IPS-18a (cell line): ENCODE measurements around the gene GATAD2A.

Experiments
- H3K27ac ChIP-seq: one replicate; pipeline ENCODE4 v1.5.1; 2013; ENCODE audit warnings: low read length
- H3K27me3 ChIP-seq: one replicate; pipeline ENCODE4 v1.6.1; 2013; ENCODE audit warnings: mild to moderate bottlenecking, low read length; ENCODE audit not compliant: control insufficient read depth, insufficient read depth
- H3K36me3 ChIP-seq: one replicate; pipeline ENCODE4 v1.6.1; 2013; ENCODE audit warnings: low read depth, low read length; ENCODE audit not compliant: control insufficient read depth
- H3K4me1 ChIP-seq: one replicate; pipeline ENCODE4 v1.6.1; 2013; ENCODE audit warnings: low read depth, low read length; ENCODE audit not compliant: control insufficient read depth
- H3K4me3 ChIP-seq: one replicate; pipeline ENCODE4 v1.5.1; 2013; ENCODE audit warnings: low read length
- H3K9ac ChIP-seq: one replicate; pipeline ENCODE4 v1.6.1; 2013; ENCODE audit warnings: mild to moderate bottlenecking, low read length, moderate library complexity
- H3K9me3 ChIP-seq: one replicate; pipeline ENCODE4 v1.6.1; 2013; ENCODE audit warnings: low read depth, low read length; ENCODE audit not compliant: control insufficient read depth

GATAD2A gene, protein sequence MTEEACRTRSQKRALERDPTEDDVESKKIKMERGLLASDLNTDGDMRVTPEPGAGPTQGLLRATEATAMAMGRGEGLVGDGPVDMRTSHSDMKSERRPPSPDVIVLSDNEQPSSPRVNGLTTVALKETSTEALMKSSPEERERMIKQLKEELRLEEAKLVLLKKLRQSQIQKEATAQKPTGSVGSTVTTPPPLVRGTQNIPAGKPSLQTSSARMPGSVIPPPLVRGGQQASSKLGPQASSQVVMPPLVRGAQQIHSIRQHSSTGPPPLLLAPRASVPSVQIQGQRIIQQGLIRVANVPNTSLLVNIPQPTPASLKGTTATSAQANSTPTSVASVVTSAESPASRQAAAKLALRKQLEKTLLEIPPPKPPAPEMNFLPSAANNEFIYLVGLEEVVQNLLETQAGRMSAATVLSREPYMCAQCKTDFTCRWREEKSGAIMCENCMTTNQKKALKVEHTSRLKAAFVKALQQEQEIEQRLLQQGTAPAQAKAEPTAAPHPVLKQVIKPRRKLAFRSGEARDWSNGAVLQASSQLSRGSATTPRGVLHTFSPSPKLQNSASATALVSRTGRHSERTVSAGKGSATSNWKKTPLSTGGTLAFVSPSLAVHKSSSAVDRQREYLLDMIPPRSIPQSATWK

GRCh38 chr19:19404879-19405860 is at the start of gene GATAD2A:
Gene GATAD2A, plus strand, starts transcription at chr19:19405675. Its CDS starts 59,671 bp downstream, at chr19:19465346.
- H3K27me3 ChIP-seq, result peaks cover 9% of the 10 kb centered on the region
- H3K36me3 ChIP-seq, result no peaks in the 10 kb centered on the region
- peaks cover 35% of the 10 kb centered on the region for H3K4me1 ChIP-seq
- peak within 1 kb of the TSS; percentile 83 for H3K4me3 ChIP-seq
- H3K9me3 ChIP-seq, result no peaks in the 10 kb centered on the region
- peak within 1 kb of the TSS; percentile 82 for H3K9ac ChIP-seq
- H3K27ac ChIP-seq, result no peak within 1 kb of the TSS

- H3K36me3 ChIP-seq, result peaks cover 48% of the 10 kb centered on the region
Observed at GRCh38 chr19:19356500-19356899, 49.0 kb upstream of the GATAD2A start.

GRCh38 chr19:19356901-19357566 is 48.4 kb upstream of the GATAD2A start:
- Histone ChIP-seq H3K36me3 (peaks cover 45% of the 10 kb centered on the region), H3K9ac (no peak overlapping the region)

More at GRCh38 chr19:19356500-19356899, 49.0 kb upstream of the GATAD2A start:
- Histone ChIP-seq H3K27me3 (no peaks in the 10 kb centered on the region), H3K9ac (no peak overlapping the region), H3K9me3 (no peaks in the 10 kb centered on the region), H3K4me1 (no peaks in the 10 kb centered on the region), H3K27ac (no peak overlapping the region), H3K4me3 (no peak overlapping the region)

DNA sequence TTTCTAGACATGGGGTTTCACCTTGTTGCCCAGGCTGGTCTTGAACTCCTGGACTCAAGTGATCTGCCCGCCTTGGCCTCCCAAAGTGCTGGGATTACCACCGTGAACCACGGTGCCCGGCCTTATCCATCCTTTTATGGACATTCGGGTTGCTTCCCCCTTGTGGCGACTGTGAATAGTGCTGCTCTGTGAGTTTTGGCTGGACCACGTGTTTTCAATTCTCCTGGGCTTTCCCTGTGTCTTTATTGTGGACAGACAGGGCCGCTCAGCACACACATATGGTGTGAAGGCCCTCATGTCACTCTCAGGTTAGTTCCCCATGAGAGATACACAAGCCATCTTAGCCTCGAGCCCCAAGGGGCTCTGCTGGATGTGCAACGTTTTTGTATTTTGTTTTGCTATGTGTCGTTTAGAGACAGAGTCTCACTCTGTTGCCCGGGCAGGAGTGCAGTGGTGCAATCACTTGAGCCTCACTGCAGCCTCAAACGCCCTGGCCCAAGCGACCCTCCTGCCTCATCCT is 44.3 kb upstream of the GATAD2A start:
- H3K27ac ChIP-seq, result no peak overlapping the region
- H3K4me3 ChIP-seq, result no peak overlapping the region
- no peaks in the 10 kb centered on the region for H3K4me1 ChIP-seq
- H3K9ac ChIP-seq, result no peak overlapping the region
- peaks cover 9% of the 10 kb centered on the region for H3K36me3 ChIP-seq
- no peaks in the 10 kb centered on the region for H3K9me3 ChIP-seq
- no peaks in the 10 kb centered on the region for H3K27me3 ChIP-seq

More at GRCh38 chr19:19356901-19357566, 48.4 kb upstream of the GATAD2A start:
- Histone ChIP-seq H3K4me1 (no peaks in the 10 kb centered on the region), H3K27me3 (no peaks in the 10 kb centered on the region), H3K27ac (no peak overlapping the region), H3K9me3 (no peaks in the 10 kb centered on the region), H3K4me3 (no peak overlapping the region)

- H3K27ac ChIP-seq, result no peak overlapping the region
- H3K36me3 ChIP-seq, result peaks cover 5% of the 10 kb centered on the region
- peaks cover 4% of the 10 kb centered on the region for H3K4me1 ChIP-seq
- no peak overlapping the region for H3K4me3 ChIP-seq
- no peaks in the 10 kb centered on the region for H3K9me3 ChIP-seq
- no peak overlapping the region for H3K9ac ChIP-seq
- H3K27me3 ChIP-seq, result no peaks in the 10 kb centered on the region
Observed at GRCh38 chr19:19362075-19362474, 43.4 kb upstream of the GATAD2A start.

DNA sequence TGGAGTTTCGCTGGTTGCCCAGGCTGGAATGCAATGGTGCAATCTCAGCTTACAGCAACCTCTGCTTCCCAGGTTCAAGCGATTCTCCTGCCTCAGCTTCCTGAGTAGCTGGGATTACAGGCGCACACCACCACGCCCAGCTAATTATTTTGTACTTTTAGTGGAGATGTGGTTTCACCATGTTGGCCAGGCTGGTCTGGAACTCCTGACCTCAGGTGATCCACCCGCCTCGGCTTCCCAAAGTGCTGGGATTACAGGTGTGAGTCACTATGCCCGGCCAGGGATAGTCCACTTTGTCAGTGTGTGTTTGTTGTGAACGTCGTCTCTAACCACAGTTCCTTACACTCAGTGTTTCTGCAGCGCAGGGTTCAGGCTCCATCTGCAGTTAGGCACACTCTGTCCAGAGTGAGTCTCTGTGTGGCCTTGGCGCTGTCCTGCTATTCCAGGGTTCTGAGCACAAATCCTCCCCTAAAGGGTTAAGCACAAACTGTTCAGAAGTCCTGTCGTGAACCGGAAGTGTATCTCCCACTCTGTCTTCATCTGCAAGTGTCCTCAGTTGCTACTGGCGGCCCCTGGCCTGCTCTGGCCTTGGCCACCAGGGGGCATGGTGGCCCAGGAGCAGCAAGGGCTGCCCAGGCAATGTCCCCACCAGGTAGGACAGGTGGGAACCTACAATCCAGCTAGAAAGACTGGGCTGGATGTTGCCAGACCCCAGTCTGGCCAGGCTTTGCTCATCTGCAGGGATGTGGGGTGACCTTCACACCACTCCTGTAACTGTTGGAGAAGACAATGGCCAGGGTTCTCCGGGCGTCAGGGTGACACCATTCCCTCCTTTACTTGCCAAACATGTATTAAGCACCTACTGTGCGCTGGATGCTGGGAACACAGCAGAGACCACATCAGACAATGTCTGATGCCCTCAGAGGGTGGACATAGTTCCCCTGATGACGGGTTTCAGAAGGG is 38.8 kb upstream of the GATAD2A start:
- Histone ChIP-seq H3K4me3 (no peak overlapping the region), H3K9ac (no peak overlapping the region), H3K27ac (no peak overlapping the region), H3K9me3 (no peaks in the 10 kb centered on the region), H3K27me3 (no peaks in the 10 kb centered on the region), H3K36me3 (no peaks in the 10 kb centered on the region), H3K4me1 (peaks cover 4% of the 10 kb centered on the region)

GRCh38 chr19:19368087-19368486 is 37.4 kb upstream of the GATAD2A start:
- Histone ChIP-seq H3K4me3 (no peak overlapping the region), H3K4me1 (peaks cover 4% of the 10 kb centered on the region), H3K27ac (no peak overlapping the region)

GRCh38 chr19:19371059-19371458 is 34.4 kb upstream of the GATAD2A start:
- Histone ChIP-seq H3K27me3 (no peaks in the 10 kb centered on the region), H3K4me1 (peaks cover 4% of the 10 kb centered on the region), H3K9me3 (no peaks in the 10 kb centered on the region), H3K27ac (no peak overlapping the region), H3K9ac (no peak overlapping the region), H3K36me3 (no peaks in the 10 kb centered on the region), H3K4me3 (no peak overlapping the region)

More at GRCh38 chr19:19368087-19368486, 37.4 kb upstream of the GATAD2A start:
- no peaks in the 10 kb centered on the region for H3K9me3 ChIP-seq
- no peaks in the 10 kb centered on the region for H3K36me3 ChIP-seq
- H3K9ac ChIP-seq, result no peak overlapping the region
- H3K27me3 ChIP-seq, result no peaks in the 10 kb centered on the region

- Histone ChIP-seq H3K9me3 (no peaks in the 10 kb centered on the region), H3K27me3 (no peaks in the 10 kb centered on the region), H3K4me1 (peaks cover 6% of the 10 kb centered on the region), H3K36me3 (no peaks in the 10 kb centered on the region), H3K4me3 (no peak overlapping the region), H3K9ac (no peak overlapping the region), H3K27ac (no peak overlapping the region)
Observed at GRCh38 chr19:19372656-19373416, 32.6 kb upstream of the GATAD2A start.
